Mesenchymal stem cell (in vitro differentiated cells and primary cell): ENCODE data around the gene ATP2A3.
A peak's percentile ranks its signal among the peaks of the same experiment; 100 is the strongest.
"Not testable (repeated sequence)": the region's sequence is repeated elsewhere in the genome, so short reads cannot be mapped to it uniquely, and the experiment has no call there.

Experiments
- DNase-seq: peaks from one replicate; pipeline ENCODE4 v3.0.0-alpha.2; 2013
- H2AFZ ChIP-seq: one replicate; pipeline ENCODE4 v1.6.1; 2013; ENCODE audit warnings: low read depth, mild to moderate bottlenecking, control low read depth, inconsistent platforms, low read length, moderate library complexity
- H2AK5ac ChIP-seq: 2 replicates; pipeline ENCODE4 v1.6.1; 2013; ENCODE audit warnings: low read length, moderate library complexity, mild to moderate bottlenecking, inconsistent platforms; ENCODE audit not compliant: severe bottlenecking
- H2BK120ac ChIP-seq: one replicate; pipeline ENCODE4 v1.6.1; 2013; ENCODE audit warnings: low read depth, mild to moderate bottlenecking, inconsistent platforms, low read length, moderate library complexity
- H2BK12ac ChIP-seq, 2 experiments: one replicate each; pipeline ENCODE4 v1.6.1; 2013; ENCODE audit warnings: inconsistent platforms in 2 of 2, low read length in 2 of 2, mild to moderate bottlenecking in 2 of 2, moderate library complexity in 2 of 2, control low read depth in 1 of 2
- H2BK15ac ChIP-seq: one replicate; pipeline ENCODE4 v1.6.1; 2013; ENCODE audit warnings: mild to moderate bottlenecking, low read depth, inconsistent platforms; ENCODE audit not compliant: poor library complexity, severe bottlenecking
- H2BK5ac ChIP-seq: 2 replicates; pipeline ENCODE4 v1.6.1; 2013; ENCODE audit warnings: low read depth, mild to moderate bottlenecking, low read length, control low read depth, inconsistent platforms; ENCODE audit not compliant: poor library complexity, severe bottlenecking
- H3K14ac ChIP-seq, 2 experiments: one replicate each; pipeline ENCODE4 v1.6.1; 2013; ENCODE audit warnings: inconsistent platforms in 2 of 2, low read length in 2 of 2, control low read depth in 1 of 2, mild to moderate bottlenecking in 1 of 2, moderate library complexity in 1 of 2
- H3K18ac ChIP-seq, 2 experiments: one replicate each; pipeline ENCODE4 v1.6.1; 2013; ENCODE audit warnings: inconsistent platforms in 2 of 2, low read length in 2 of 2, control low read depth in 1 of 2, low read depth in 1 of 2, mild to moderate bottlenecking in 1 of 2
- H3K23ac ChIP-seq, 2 experiments: one replicate each; pipeline ENCODE4 v1.6.1; 2013; ENCODE audit warnings: inconsistent platforms in 2 of 2, low read length in 2 of 2, mild to moderate bottlenecking in 2 of 2, moderate library complexity in 2 of 2, control low read depth in 1 of 2
- H3K27ac ChIP-seq: 2 replicates; pipeline ENCODE4 v1.5.1; 2013; ENCODE audit warnings: mild to moderate bottlenecking, moderate library complexity, low read length, control low read depth, inconsistent platforms; ENCODE audit not compliant: poor library complexity, severe bottlenecking
- H3K27me3 ChIP-seq, 2 experiments: 2 replicates each; pipeline versions ENCODE4 v1.6.1 to v1.7.0; 2013; ENCODE audit warnings: low read length in 2 of 2, mild to moderate bottlenecking in 2 of 2, moderate library complexity in 2 of 2, control low read depth in 1 of 2, inconsistent platforms in 1 of 2; ENCODE audit not compliant: control insufficient read depth in 1 of 2, insufficient read depth in 1 of 2
- H3K36me3 ChIP-seq, 2 experiments: 2 replicates each; pipeline versions ENCODE4 v1.6.1 to v1.7.0; 2013; ENCODE audit warnings: low read length in 2 of 2, control low read depth in 1 of 2, inconsistent platforms in 1 of 2, low read depth in 1 of 2, mild to moderate bottlenecking in 1 of 2; ENCODE audit not compliant: insufficient read depth in 2 of 2, control insufficient read depth in 1 of 2
- H3K4ac ChIP-seq, 2 experiments: one replicate each; pipeline ENCODE4 v1.6.1; 2013; ENCODE audit warnings: inconsistent platforms in 2 of 2, low read length in 2 of 2, mild to moderate bottlenecking in 2 of 2, moderate library complexity in 2 of 2, control low read depth in 1 of 2, low read depth in 1 of 2
- H3K4me1 ChIP-seq: 2 replicates; pipeline ENCODE4 v1.6.1; 2013; ENCODE audit warnings: low read depth, low read length, control low read depth; ENCODE audit not compliant: control insufficient read depth, insufficient read depth
- H3K4me2 ChIP-seq: 2 replicates; pipeline ENCODE4 v1.6.1; 2013; ENCODE audit warnings: low read length, mild to moderate bottlenecking, inconsistent platforms; ENCODE audit not compliant: poor library complexity, severe bottlenecking
- H3K4me3 ChIP-seq, 2 experiments: 2 replicates each; pipeline versions ENCODE4 v1.5.1 to v1.7.0; 2013; ENCODE audit warnings: low read length in 2 of 2, mild to moderate bottlenecking in 2 of 2, control low read depth in 1 of 2, low read depth in 1 of 2; ENCODE audit not compliant: insufficient read depth in 1 of 2
- H3K79me1 ChIP-seq: replicated peaks from 2 replicates; pipeline ENCODE4 v1.6.1; 2013; ENCODE audit warnings: mild to moderate bottlenecking, control low read depth, low read length, inconsistent platforms; ENCODE audit not compliant: poor library complexity, severe bottlenecking
- H3K9ac ChIP-seq: 2 replicates; pipeline ENCODE4 v1.7.0; 2013; ENCODE audit warnings: mild to moderate bottlenecking, low read length, moderate library complexity
- H3K9me3 ChIP-seq: 2 replicates; pipeline ENCODE4 v1.7.0; 2013; ENCODE audit warnings: mild to moderate bottlenecking, low read length; ENCODE audit not compliant: control insufficient read depth
- H4K8ac ChIP-seq: one replicate; pipeline ENCODE4 v1.6.1; 2013; ENCODE audit warnings: inconsistent platforms, mild to moderate bottlenecking, low read length, moderate library complexity
- H4K91ac ChIP-seq: one replicate; pipeline ENCODE4 v1.6.1; 2013; ENCODE audit warnings: mild to moderate bottlenecking, low read length, inconsistent platforms
- WGBS: methylation state at CpG from one replicate; pipeline ENCODE4 v1.1.7; 2013; ENCODE audit warnings: mixed read lengths; 5-methylcytosine and 5-hydroxymethylcytosine counted together

Gene ATP2A3

GRCh38 chr17:3951003-3951402 lies 13.2 kb downstream of the ATP2A3 start:
- DNase-seq, result no peak
- no peaks in the 10 kb centered on the region for H3K36me3 ChIP-seq
- peaks cover 8% of the 10 kb centered on the region for H3K4me1 ChIP-seq
- H2BK120ac ChIP-seq, result no peak overlapping the region
- H2BK12ac ChIP-seq, result no peak overlapping the region
- H3K79me1 ChIP-seq, result no peaks in the 10 kb centered on the region
- no peak overlapping the region for H3K4ac ChIP-seq
- H3K27ac ChIP-seq, result no peak overlapping the region
- H2BK15ac ChIP-seq, result no peak overlapping the region
- 96% methylated on average over 13 of the region's 17 CpGs for WGBS
- no peak overlapping the region for H3K4me2 ChIP-seq
- H2AFZ ChIP-seq, result no peak overlapping the region
- no peak overlapping the region for H2BK5ac ChIP-seq
- no peak overlapping the region for H4K8ac ChIP-seq
- no peak overlapping the region for H3K14ac ChIP-seq
- no peak overlapping the region for H2AK5ac ChIP-seq
- H3K18ac ChIP-seq, result no peak overlapping the region
- no peaks in the 10 kb centered on the region for H3K9me3 ChIP-seq
- H3K23ac ChIP-seq, result no peak overlapping the region
- H3K4me3 ChIP-seq, result no peak overlapping the region
- no peak overlapping the region for H3K9ac ChIP-seq
- no peak overlapping the region for H4K91ac ChIP-seq
- peaks cover 0 to 11% of the 10 kb centered on the region in 2 experiments for H3K27me3 ChIP-seq

- H3K4me2 ChIP-seq, result no peak overlapping the region
- no peak overlapping the region for H4K8ac ChIP-seq
These were observed 13.7 kb downstream of the ATP2A3 start for GRCh38 chr17:3950584-3950983.

GRCh38 chr17:3949418-3949817 lies 14.8 kb downstream of the ATP2A3 start:
- Histone ChIP-seq H3K9ac (no peak overlapping the region), H3K18ac (no peak overlapping the region), H2BK12ac (no peak overlapping the region), H4K91ac (no peak overlapping the region), H3K36me3 (no peaks in the 10 kb centered on the region), H3K9me3 (no peaks in the 10 kb centered on the region), H3K4me3 (no peak overlapping the region), H3K79me1 (no peaks in the 10 kb centered on the region), H2BK15ac (no peak overlapping the region), H3K4me1 (peaks cover 12% of the 10 kb centered on the region), H4K8ac (no peak overlapping the region), H2BK5ac (no peak overlapping the region), H2BK120ac (no peak overlapping the region), H3K4ac (no peak overlapping the region), H3K27ac (no peak overlapping the region), H3K14ac (no peak overlapping the region), H3K23ac (no peak overlapping the region), H2AK5ac (no peak overlapping the region), H3K27me3 (peaks cover 0 to 12% of the 10 kb centered on the region in 2 experiments), H2AFZ (no peak overlapping the region), H3K4me2 (no peak overlapping the region)
- WGBS, result 94% methylated on average over 2 of the region's 3 CpGs
- no peak for DNase-seq

More at GRCh38 chr17:3950584-3950983, 13.7 kb downstream of the ATP2A3 start:
- H2BK15ac ChIP-seq, result no peak overlapping the region
- no peaks in the 10 kb centered on the region for H3K9me3 ChIP-seq
- H3K18ac ChIP-seq, result no peak overlapping the region
- H3K4me1 ChIP-seq, result peaks cover 8% of the 10 kb centered on the region
- 91% methylated on average over 12 of the region's 12 CpGs for WGBS
- H3K14ac ChIP-seq, result peak overlapping the region in 1 of 2 experiments; percentile 35
- H2AK5ac ChIP-seq, result no peak overlapping the region
- H3K79me1 ChIP-seq, result no peaks in the 10 kb centered on the region
- no peak overlapping the region for H3K27ac ChIP-seq
- no peak for DNase-seq
- H3K4me3 ChIP-seq, result no peak overlapping the region
- no peak overlapping the region for H4K91ac ChIP-seq
- no peak overlapping the region for H2BK5ac ChIP-seq
- no peak overlapping the region for H3K23ac ChIP-seq
- H3K9ac ChIP-seq, result no peak overlapping the region
- peaks cover 0 to 12% of the 10 kb centered on the region in 2 experiments for H3K27me3 ChIP-seq
- H2BK12ac ChIP-seq, result no peak overlapping the region
- no peak overlapping the region for H2AFZ ChIP-seq
- H3K4ac ChIP-seq, result no peak overlapping the region
- H3K36me3 ChIP-seq, result no peaks in the 10 kb centered on the region
- no peak overlapping the region for H2BK120ac ChIP-seq

GRCh38 chr17:3948551-3948950 lies 15.7 kb downstream of the ATP2A3 start:
- H2BK5ac ChIP-seq, H3K14ac ChIP-seq, H2BK120ac ChIP-seq, H2AFZ ChIP-seq, H3K9me3 ChIP-seq, H2BK12ac ChIP-seq, H4K91ac ChIP-seq, H3K27ac ChIP-seq, H3K4me2 ChIP-seq, H3K9ac ChIP-seq, H3K4ac ChIP-seq, H4K8ac ChIP-seq, H2BK15ac ChIP-seq, H3K23ac ChIP-seq, H3K4me3 ChIP-seq, H2AK5ac ChIP-seq, H3K18ac ChIP-seq, H3K79me1 ChIP-seq, H3K36me3 ChIP-seq, DNase-seq: not testable (repeated sequence)
- Histone ChIP-seq H3K4me1 (peaks cover 11% of the 10 kb centered on the region), H3K27me3 (peaks cover 0 to 20% of the 10 kb centered on the region in 2 experiments)
- 89% methylated on average over 3 of the region's 3 CpGs for WGBS
